ENCODE measurements around the gene TRIAP1.

- TF ChIP-seq CTCF (optimal IDR thresholded peaks at IDR 0.05 in 1 of 3, IDR thresholded peaks at IDR 0.05 in 1 of 3, conservative IDR thresholded peaks at IDR 0.05 in 1 of 3; ENCODE audit: extremely low read depth in 1 of 3, insufficient read depth in 2 of 3, low read length in 3 of 3) (no peak), EZH2 (IDR thresholded peaks at IDR 0.05; ENCODE audit: low read length) (no peak)
Observed at GRCh38 chr12:120475643-120476042, 29.5 kb upstream of the TRIAP1 start.
